T-helper 2 cell (primary cell): Measurements from ENCODE around the gene CAP1.
"Not testable (repeated sequence)": the region's sequence is repeated elsewhere in the genome, so short reads cannot be mapped to it uniquely, and the experiment has no call there.

ENCODE experiments used
- DNase-seq, 5 experiments: peaks; one replicate each; pipeline versions ENCODE4 v3.0.0 to v3.0.0-alpha.2; 2012 to 2022
- total RNA-seq, 2 donors: gene quantifications; one replicate each; lab custom pipeline; 2026; lab: John Stamatoyannopoulos, UW

Gene CAP1
- total RNA-seq: 159 to 344 reads per million in 2 donors

DNA sequence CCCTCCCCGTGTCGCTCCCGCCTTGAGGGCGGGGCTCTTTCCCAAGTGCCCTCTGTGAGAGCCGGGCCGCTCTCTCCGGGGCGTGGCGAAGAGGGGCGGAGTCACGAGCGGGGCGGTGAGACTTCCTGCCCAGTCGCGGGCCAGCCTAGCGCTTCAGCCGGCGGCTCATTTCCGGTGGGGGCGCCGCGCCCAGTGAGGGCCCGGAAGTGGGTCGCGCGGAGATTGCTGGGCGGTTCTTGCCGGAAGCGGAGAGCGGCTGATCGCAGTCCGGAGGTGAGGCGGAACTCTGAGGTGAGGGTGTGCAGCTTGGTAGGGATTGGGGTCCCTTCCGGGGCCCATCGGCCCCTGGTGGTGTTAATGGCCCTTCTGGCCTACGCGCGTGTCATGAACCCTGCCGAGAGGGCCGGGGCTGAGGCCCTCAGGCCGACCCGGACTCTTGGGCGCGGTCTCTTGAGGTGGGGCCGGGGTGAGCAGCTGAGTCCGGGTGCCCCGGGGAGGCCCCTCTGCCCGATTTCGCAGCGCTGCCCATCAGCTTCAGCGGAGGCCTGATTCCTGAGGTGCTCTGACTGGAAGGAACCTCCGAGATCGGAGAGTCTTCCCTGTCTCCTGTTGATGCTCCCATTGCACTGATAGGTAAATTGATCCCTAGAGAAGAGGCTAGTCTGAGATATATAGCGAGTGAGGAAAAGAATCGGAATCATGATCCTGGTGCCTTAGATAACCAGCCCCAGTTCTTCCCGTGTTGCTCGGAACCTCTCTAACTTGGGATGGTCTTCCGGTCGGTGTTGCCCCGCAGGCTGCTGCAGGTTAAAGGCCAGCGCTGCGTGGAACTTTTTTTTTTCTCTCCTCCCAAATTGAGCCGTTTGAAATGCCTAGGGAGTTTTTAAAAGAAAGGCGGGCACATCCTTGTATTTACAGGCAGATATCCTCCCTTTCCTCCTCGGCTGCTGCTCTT is at the start of gene CAP1:
Gene CAP1 (plus strand): TSS at position 219 of the 955 bp plus-strand sequence. CDS start 18,618 bp downstream, outside the sequence.
- peak; percentile 99 to 100 (median 99) for DNase-seq

DNA sequence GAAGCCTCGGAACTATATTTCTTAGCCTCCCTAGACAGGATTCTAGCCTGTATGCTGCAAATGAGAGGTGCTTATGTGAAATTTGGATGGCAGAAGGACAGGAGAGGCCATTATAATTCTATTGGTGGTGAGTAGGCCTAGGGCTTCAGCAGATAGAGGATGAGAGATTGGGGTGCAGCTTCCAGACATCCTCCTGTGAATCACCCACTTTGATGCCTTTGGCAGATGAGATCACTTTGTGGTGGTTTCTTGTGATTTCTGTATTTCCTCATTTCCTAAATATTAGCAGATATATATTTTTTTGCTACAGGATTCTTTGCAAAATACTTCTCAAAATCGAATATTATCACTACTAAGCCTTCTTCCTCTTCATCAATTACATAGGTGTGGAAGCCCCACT is 48.3 kb upstream of the CAP1 start:
- no peak for DNase-seq

GRCh38 chr1:39992888-39993287 is 47.6 kb upstream of the CAP1 start:
- no peak for DNase-seq

DNA sequence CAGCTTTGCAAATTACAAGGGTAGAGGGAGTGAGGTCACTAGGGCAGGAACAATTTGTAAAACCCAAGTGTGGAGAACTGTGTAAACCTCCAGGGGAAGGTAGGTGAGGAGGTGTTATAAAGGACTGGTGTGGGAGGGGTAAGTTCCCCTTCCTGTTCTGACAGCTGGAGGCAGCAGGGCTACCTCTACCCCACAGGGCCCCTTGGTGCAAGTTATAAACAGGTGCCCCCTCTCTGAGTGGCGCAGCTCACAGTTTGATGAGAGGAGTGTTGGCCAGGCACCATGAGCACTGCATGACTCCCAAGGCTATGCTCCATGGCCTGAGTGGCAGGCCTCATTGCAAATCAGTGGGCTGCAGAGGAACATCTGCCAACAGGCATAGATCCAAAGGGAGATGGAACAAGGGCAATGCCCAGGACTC is 44.5 kb upstream of the CAP1 start:
- DNase-seq: peak in 2 of 5 experiments; percentile 9 to 48

DNA sequence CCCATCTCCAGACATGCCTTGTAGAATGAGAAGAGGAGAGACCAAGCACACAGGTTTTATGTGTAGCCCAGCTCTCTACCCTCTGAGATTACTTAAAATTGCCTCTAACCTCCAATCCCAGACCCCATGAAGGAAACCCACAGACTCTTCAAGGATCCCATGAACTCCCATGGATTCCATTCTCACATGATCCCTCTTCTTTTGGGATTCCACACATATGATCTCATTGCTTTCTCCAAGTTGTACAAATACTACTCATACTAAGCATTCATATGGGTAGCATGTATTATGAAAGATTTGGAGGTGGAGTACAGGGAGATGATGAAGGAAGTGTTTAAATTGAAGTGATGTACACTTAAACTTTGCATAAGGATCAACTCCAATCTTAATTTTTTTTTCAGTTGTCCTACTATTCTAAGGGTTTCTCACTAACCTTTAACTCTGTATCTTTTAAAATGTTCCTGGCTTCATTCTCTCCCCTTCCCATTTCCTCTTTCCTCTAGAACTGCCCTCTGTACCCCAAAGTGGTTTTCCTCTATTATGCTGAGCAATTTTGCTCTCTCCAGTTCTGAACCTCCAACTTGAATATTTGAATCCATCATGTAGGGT is 44.0 kb upstream of the CAP1 start:
- no peak for DNase-seq

- no peak for DNase-seq
These were observed 39.1 kb upstream of the CAP1 start for GRCh38 chr1:40001456-40001855.

GRCh38 chr1:40003156-40004093 is 37.1 kb upstream of the CAP1 start:
- no peak for DNase-seq

DNA sequence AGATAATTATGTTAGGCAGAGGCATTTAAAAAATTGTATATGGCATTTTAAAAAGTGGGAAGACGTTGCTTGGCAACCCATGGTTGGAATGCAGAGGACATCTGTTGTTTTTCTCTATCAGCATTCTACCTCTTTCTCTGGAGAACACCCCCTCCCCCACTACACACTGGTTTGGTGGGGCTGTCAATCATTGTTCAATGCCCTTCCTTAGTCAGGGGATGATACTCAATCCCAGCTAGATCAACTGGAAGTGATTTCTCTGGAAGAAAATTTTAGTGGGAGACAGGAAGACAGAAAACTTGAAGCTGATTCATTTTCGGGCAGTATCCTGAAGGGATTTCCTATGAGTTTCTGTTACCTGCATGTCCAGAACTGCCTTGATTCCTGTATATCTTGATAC is 35.7 kb upstream of the CAP1 start:
- DNase-seq: no peak

DNA sequence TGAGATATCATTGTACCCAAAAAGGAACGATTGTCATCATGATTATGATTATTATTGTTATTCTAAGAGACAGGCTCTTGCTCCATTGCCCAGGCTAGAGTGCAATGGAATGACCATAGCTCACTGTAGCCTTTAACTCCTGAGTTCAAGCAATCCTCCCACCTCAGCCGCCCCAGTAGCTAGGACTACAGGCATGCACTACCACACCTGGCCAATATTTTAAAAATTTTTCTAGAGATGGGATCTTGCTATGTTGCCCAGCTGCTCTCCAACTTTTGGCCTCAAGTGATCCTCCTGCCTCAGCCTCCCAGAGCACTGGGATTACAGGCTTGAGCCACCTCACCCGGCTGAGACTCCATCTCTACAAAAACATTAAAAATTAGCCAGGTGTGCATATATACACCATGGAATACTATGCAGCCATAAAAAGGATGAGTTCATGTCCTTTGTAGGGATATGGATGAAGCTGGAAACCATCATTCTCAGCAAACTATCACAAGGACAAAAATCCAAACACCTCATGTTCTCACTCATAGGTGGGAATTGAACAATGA is 33.0 kb upstream of the CAP1 start:
- not testable (repeated sequence) for DNase-seq

DNA sequence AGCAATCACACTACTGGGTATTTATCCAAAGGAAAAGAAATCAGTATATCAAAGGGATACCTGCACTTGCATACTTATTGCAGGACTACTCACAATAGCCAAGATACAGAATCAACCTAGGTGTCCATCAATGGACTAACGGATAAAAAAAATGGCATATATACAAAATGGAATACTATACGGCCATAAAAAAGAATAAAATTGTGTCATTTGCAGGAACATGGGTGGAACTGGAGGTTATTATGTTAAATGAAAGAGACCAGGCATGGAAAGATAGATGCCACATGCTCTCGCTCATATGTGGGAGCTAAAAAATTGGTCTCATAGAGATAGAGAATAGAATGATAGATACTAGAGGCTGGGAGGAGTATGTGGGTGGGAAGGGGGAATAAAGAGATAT is 29.3 kb upstream of the CAP1 start:
- DNase-seq: no peak

GRCh38 chr1:40014253-40014706 is 26.2 kb upstream of the CAP1 start:
- DNase-seq: peak in 3 of 5 experiments; percentile 17 to 87 (median 31)

DNA sequence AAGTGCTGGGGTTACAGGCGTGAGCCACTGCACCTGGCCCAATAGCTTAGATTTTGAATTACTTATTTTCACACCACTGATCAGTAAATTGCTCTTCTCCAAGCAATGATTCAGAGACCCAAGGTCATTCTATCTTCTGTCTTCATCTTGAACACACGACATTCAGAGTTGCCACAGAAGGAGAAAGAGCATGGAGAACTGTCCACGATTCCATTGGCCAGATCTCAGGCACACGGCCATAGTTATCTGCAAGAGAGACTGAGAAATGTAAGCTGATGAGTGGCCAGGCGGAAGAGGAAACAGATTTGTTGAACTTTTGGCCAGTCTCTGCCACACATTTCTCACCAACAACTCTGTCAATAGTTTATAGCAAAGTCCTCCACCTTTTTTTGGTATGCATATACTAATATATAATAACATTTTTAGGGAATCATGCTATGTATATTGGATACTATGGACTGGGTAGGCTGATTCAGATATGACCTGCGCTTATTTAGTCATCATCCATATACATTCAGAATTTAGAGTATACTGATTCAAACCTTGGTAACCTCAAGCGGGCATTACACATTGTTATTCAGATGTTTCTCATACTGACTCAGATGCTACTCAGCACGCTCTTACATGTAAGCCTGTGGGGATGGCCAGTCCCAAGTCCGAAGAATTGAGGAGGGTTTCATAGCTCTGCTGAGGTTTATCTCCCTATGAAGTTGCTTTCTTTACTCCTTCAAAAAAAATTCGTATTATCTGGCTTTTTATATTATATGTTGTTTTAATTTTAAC is 25.5 kb upstream of the CAP1 start:
- peak in 1 of 5 experiments; percentile 66 for DNase-seq

DNA sequence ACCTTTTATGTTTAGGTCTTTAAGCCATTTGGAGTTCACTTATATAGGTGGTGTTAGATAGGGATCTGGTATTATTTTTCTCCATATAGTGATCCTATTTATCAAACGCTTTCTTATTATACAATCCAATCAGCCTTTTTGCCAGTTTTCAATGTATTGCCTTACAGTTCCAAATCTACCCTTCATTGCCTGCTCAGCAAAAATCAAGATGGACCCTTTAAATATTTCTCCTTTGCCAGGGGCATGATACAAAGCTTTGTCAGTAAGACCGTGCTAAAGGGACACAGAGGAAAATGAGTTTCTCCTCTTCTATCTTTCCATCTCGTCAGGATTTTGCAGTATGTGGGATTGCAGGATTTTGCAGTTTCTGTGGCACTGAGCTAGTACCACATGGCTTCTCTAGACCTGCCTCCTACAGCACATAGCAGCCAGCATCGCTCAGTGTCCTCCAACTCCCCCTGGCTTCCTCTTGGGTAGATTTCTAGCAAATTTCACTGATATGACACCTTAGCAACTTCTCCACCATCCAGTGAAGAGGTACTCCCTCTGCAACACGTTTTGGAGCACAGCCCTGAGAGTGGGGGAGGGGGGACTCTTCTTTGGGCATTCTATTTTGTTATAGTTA is 22.5 kb upstream of the CAP1 start:
- no peak for DNase-seq

GRCh38 chr1:40020447-40021085 is 20.0 kb upstream of the CAP1 start:
- no peak for DNase-seq

- no peak for DNase-seq
These were observed 17.1 kb upstream of the CAP1 start for GRCh38 chr1:40023379-40023944.

DNA sequence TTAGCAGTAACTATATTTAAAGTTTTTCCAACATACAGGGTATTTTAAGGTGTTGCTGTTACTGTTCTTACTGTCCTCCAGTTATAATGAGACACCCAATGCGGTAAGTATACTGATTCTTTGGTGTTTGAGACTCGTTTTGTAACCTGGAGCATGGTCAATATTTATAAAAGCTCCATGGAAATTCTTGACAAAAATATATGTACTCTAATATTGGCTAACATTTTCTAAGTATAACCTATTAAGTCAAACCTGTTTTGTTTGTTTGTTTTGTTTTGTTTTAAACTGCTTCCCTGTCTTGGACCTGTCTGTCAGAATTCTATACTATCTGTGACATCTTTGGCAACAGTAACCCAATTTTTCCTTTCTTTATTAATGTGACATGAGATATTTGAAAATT is 15.9 kb upstream of the CAP1 start:
- no peak for DNase-seq

GRCh38 chr1:40027647-40028046 is 12.9 kb upstream of the CAP1 start:
- DNase-seq: no peak

- DNase-seq: peak in 1 of 5 experiments; percentile 13
These were observed 10.9 kb upstream of the CAP1 start for GRCh38 chr1:40029608-40030007.

GRCh38 chr1:40030528-40031135 is 9.9 kb upstream of the CAP1 start:
- no peak for DNase-seq
